Ectodermal cell (in vitro differentiated cells): ENCODE data around the gene DEK.
A peak's percentile ranks its signal among the peaks of the same experiment; 100 is the strongest.

Experiments used
- H3K27ac ChIP-seq: 2 replicates; pipeline ENCODE4 v1.7.0; 2013; ENCODE audit warnings: mild to moderate bottlenecking, low read depth, low read length; ENCODE audit not compliant: insufficient read depth, poor library complexity, severe bottlenecking
- H3K27me3 ChIP-seq: 2 replicates; pipeline ENCODE4 v1.7.0; 2013; ENCODE audit warnings: mild to moderate bottlenecking, low read length; ENCODE audit not compliant: insufficient read depth, control insufficient read depth, poor library complexity, severe bottlenecking
- H3K36me3 ChIP-seq: one replicate; pipeline ENCODE4 v1.7.0; 2013; ENCODE audit warnings: low read length; ENCODE audit not compliant: control insufficient read depth, insufficient read depth
- H3K4me1 ChIP-seq: one replicate; pipeline ENCODE4 v1.7.0; 2013; ENCODE audit warnings: low read length; ENCODE audit not compliant: control insufficient read depth, insufficient read depth
- H3K4me3 ChIP-seq: 2 replicates; pipeline ENCODE4 v1.7.0; 2013; ENCODE audit warnings: low read depth, low read length, control low read depth; ENCODE audit not compliant: insufficient read depth
- H3K9me3 ChIP-seq: 2 replicates; pipeline ENCODE4 v1.7.0; 2013; ENCODE audit warnings: mild to moderate bottlenecking, low read length, moderate library complexity; ENCODE audit not compliant: control insufficient read depth
- WGBS, 2 experiments: methylation state at CpG; one replicate each; pipeline ENCODE4 v1.1.7; 2013; ENCODE audit warnings: missing lambda C conversion rate in 2 of 2; 5-methylcytosine and 5-hydroxymethylcytosine counted together

The DEK gene

DNA sequence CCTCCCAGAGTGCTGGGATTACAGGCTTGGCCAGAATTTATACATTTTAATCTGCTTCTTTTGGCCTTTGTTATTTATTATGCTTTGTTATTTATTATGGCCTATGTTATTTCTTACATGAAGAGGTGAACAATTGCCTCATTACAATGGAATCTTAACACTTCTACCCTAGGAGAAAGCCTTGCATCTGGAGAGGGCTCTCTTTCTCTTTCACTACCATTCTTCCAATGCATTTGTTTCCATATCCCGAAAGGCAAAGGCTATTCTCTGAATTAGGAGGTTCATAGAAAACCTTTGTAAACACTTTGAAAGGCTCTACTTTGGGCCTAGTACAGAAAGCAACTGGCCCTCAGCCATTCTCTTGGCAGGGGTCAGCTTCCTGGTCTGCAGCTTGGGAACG lies 19.9 kb upstream of the DEK start:
- Histone ChIP-seq H3K27me3 (peaks cover under 1% of the 10 kb centered on the region), H3K27ac (no peak overlapping the region), H3K4me3 (no peak overlapping the region), H3K4me1 (no peaks in the 10 kb centered on the region), H3K9me3 (no peaks in the 10 kb centered on the region), H3K36me3 (no peaks in the 10 kb centered on the region)
- 63 to 64% methylated on average over 2 of the region's 2 CpGs for WGBS, 2 experiments

DNA sequence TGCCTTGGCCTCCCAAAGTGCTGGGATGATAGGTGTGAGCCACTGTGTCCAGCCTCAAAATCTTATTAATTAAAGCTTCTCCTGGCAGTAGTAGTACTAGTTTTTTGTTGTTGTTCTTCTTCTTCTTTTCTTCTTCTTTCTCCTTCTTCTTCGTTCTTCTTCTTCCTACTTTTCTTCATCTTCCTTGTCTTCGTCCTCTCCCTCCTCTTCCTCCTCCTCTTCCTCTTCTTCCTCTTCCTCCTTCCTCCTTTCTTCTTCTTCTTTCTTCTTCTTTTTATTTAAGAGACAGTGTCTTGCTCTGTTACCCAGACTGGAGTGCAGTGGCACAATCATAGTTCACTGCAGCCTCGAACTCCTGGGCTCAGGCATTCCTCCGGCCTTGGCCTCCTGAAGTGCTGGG lies 17.2 kb upstream of the DEK start:
- H3K9me3 ChIP-seq: no peaks in the 10 kb centered on the region
- peaks cover 5% of the 10 kb centered on the region for H3K4me1 ChIP-seq
- peaks cover 25% of the 10 kb centered on the region for H3K27me3 ChIP-seq
- H3K4me3 ChIP-seq: no peak overlapping the region
- no peak overlapping the region for H3K27ac ChIP-seq
- WGBS, 2 experiments: 89 to 91% methylated on average over 4 of the region's 4 CpGs
- no peaks in the 10 kb centered on the region for H3K36me3 ChIP-seq

DNA sequence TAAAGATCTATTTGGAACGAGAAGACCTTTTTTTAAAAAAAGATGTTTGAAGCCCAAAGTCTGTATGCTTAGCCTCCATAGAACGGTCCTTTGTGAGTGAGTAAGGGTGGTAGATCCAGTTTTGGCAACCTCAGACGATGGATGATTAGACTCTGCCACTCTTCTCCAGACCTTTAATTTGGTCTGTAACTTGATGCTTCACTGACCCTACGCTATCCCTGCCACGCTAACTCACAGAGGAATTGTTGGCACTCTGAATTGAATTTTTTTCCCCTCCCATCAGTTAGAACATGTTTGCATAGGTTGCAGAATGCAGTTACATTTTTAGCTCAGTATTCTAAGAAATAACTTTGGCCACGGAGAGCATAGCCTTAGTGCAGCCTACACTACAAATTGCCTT lies 15.8 kb upstream of the DEK start:
- Histone ChIP-seq H3K4me1 (peaks cover 6% of the 10 kb centered on the region), H3K27me3 (peaks cover 40% of the 10 kb centered on the region), H3K36me3 (no peaks in the 10 kb centered on the region), H3K4me3 (no peak overlapping the region), H3K9me3 (no peaks in the 10 kb centered on the region), H3K27ac (no peak overlapping the region)
- 60 to 65% methylated on average over 6 of the region's 6 CpGs for WGBS, 2 experiments

DNA sequence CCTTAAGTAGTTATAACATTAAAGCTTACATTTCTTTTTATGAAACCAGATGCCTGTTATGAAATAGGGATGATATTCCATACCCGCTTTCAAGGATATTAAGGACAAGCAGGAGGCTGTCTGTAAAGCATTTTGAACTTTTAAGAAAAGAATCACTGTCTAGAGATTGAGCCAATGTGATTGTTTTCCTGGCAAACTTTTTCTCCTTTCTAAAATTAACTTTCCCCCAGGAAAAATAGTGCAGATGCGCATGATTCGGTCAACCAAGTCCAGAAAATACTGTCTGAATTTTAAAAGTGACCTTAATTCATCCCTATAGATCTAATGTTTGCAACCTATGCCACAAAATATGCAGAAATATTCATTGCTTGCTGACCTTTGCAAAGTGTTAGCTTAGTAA lies 15.1 kb upstream of the DEK start:
- Histone ChIP-seq H3K36me3 (no peaks in the 10 kb centered on the region), H3K9me3 (no peaks in the 10 kb centered on the region), H3K4me1 (peaks cover 6% of the 10 kb centered on the region), H3K27ac (no peak overlapping the region), H3K4me3 (no peak overlapping the region), H3K27me3 (peaks cover 40% of the 10 kb centered on the region)
- WGBS, 2 experiments: 93 to 98% methylated on average over 3 of the region's 3 CpGs

DNA sequence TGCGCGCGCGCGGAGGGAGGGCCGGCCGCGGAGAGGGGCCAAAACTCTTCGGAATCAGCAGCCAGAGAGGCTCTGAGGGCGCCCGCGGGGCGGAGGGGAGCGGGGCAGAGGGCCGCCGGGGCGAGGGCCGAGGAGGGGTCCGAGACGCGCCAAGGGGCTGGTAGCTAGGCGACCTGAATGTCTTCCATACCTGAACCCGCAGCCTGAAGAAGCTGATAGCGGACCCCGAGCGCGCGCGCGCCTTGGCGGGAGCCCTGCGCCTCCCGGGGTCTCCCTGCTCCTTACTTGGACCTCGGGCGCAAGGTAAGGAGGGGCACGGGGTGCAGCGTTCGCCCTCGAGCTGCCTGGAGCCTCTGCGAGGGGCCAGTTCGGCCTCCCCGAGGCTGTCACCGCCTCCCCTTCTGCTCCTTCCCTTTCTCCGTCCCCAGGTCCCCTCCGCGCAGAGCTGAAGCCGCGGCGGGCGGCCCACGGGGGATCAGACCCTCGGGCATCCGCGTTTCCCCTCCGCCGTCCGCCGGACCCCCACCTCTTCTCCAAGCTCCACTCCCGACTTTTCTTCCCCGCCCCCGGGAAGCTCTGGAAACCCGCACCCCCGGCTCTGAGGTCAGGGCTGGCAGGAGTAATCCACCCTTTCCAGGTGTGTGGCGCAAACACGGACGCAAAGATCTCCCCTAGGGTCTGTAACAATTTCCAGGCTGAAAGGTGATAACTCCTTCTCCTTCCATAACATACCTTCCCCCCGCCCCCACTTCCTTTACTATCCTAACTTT lies 13.1 kb upstream of the DEK start:
- 1 to 2% methylated on average over 67 of the region's 67 CpGs for WGBS, 2 experiments
- H3K27ac ChIP-seq: no peak overlapping the region
- no peaks in the 10 kb centered on the region for H3K9me3 ChIP-seq
- peaks cover 40% of the 10 kb centered on the region for H3K27me3 ChIP-seq
- H3K36me3 ChIP-seq: no peaks in the 10 kb centered on the region
- peaks cover 6% of the 10 kb centered on the region for H3K4me1 ChIP-seq
- peak overlapping the region; percentile 51 for H3K4me3 ChIP-seq

- WGBS, 2 experiments: 16 to 18% methylated on average over 12 of the region's 12 CpGs
Observed at GRCh38 chr6:18276610-18277236, 12.4 kb upstream of the DEK start.

DNA sequence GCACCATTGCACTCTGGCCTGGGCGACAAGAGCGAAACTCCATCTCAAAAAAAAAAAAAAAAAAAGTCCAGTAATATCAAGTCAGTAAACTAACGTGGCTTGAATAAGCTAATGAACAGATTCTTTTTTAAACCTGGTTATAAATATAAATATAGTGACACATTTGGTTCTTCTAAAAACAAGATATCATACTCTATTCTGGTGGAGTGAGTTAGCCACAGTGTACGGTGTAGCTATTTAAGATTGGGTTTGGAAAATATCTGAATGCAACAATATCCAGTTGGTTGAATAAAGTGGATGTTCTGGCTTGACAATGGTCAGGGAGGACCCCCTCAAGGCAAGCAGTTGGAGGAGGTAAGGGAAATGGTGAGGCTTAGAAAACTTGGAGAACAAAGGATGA lies 5.9 kb upstream of the DEK start:
- 81 to 100% methylated on average over 1 to 3 of the region's 4 CpGs for WGBS, 2 experiments
- H3K27me3 ChIP-seq: peaks cover under 1% of the 10 kb centered on the region

More at GRCh38 chr6:18276610-18277236, 12.4 kb upstream of the DEK start:
- no peaks in the 10 kb centered on the region for H3K36me3 ChIP-seq
- no peaks in the 10 kb centered on the region for H3K9me3 ChIP-seq
- H3K27me3 ChIP-seq: peaks cover 40% of the 10 kb centered on the region
- no peak overlapping the region for H3K27ac ChIP-seq
- H3K4me3 ChIP-seq: peak overlapping the region; percentile 51
- H3K4me1 ChIP-seq: peaks cover 6% of the 10 kb centered on the region

GRCh38 chr6:18269717-18270116 lies 5.4 kb upstream of the DEK start:
- Histone ChIP-seq H3K4me1 (no peaks in the 10 kb centered on the region), H3K9me3 (no peaks in the 10 kb centered on the region), H3K36me3 (no peaks in the 10 kb centered on the region), H3K27me3 (no peaks in the 10 kb centered on the region), H3K27ac (no peak overlapping the region), H3K4me3 (no peak overlapping the region)
- 93% methylated on average over 9 to 10 of the region's 10 CpGs for WGBS, 2 experiments

More for the DNA sequence above, 5.9 kb upstream of the DEK start:
- Histone ChIP-seq H3K4me3 (no peak overlapping the region), H3K27ac (no peak overlapping the region), H3K4me1 (no peaks in the 10 kb centered on the region), H3K36me3 (no peaks in the 10 kb centered on the region), H3K9me3 (no peaks in the 10 kb centered on the region)

DNA sequence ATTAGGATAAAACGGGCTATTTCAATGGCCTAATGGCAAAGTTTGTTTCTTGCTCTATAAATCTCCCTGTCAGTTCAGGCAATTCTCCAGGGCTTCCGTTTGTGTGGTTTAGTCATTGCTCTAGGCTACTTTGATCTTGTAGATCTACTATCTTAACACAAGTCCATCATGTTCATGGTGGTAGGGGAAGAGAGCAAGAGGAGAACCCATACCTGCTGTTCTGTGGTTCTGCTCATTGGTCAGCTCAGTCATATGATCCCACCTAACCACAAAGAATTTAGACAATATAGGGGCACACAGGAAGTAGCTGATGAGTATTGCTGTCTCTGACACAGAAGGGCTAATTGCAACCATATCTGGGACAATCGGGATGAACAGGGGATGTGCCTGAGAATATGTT lies 4.9 kb upstream of the DEK start:
- no peaks in the 10 kb centered on the region for H3K4me1 ChIP-seq
- no peaks in the 10 kb centered on the region for H3K9me3 ChIP-seq
- H3K27me3 ChIP-seq: no peaks in the 10 kb centered on the region
- no peak overlapping the region for H3K27ac ChIP-seq
- no peaks in the 10 kb centered on the region for H3K36me3 ChIP-seq
- no peak overlapping the region for H3K4me3 ChIP-seq
- WGBS, 2 experiments: 89 to 92% methylated on average over 3 of the region's 3 CpGs

- WGBS, 2 experiments: 51 to 56% methylated on average over 4 of the region's 4 CpGs
- Histone ChIP-seq H3K27me3 (no peaks in the 10 kb centered on the region), H3K4me3 (no peak overlapping the region), H3K4me1 (no peaks in the 10 kb centered on the region), H3K27ac (no peak overlapping the region), H3K36me3 (no peaks in the 10 kb centered on the region), H3K9me3 (no peaks in the 10 kb centered on the region)
Observed at GRCh38 chr6:18268066-18268465, 3.7 kb upstream of the DEK start.
